ENCODE measurements around the gene PIP5K1C.

GRCh38 chr19:3740431-3740830 is 40.2 kb upstream of the PIP5K1C start:
- TF ChIP-seq POLR2AphosphoS5 (IDR thresholded peaks at IDR 0.05): no peak
- TF ChIP-seq CTCF (IDR thresholded peaks at IDR 0.05): no peak
- no peak for TF ChIP-seq POLR2A (IDR thresholded peaks at IDR 0.05)

Data from breast epithelium (tissue), 3 donors.